ENCODE measurements around the gene CACNB3.
"Not testable (repeated sequence)": the region's sequence is repeated elsewhere in the genome, so short reads cannot be mapped to it uniquely, and the experiment has no call there.

CACNB3 gene

GRCh38 chr12:48852734-48853688 lies 34.7 kb downstream of the CACNB3 start:
- DNase-seq = peak in 56 of 58 donors; percentile 14 to 92 (median 75)

- no peak for DNase-seq
Measured at GRCh38 chr12:48854488-48854887, 36.2 kb downstream of the CACNB3 start.

- DNase-seq = not testable (repeated sequence)
Measured at GRCh38 chr12:48854932-48855331, 36.6 kb downstream of the CACNB3 start.

GRCh38 chr12:48856379-48856778 lies 38.1 kb downstream of the CACNB3 start:
- no peak for DNase-seq

GRCh38 chr12:48857278-48857994 lies 39.1 kb downstream of the CACNB3 start:
- no peak for DNase-seq

- DNase-seq = no peak
Measured at GRCh38 chr12:48858043-48858442, 39.7 kb downstream of the CACNB3 start.

GRCh38 chr12:48859607-48860006 lies 41.3 kb downstream of the CACNB3 start:
- no peak for DNase-seq

GRCh38 chr12:48860236-48860635 lies 41.9 kb downstream of the CACNB3 start:
- DNase-seq = not testable (repeated sequence)

GRCh38 chr12:48861111-48861510 lies 42.8 kb downstream of the CACNB3 start:
- no peak for DNase-seq

- DNase-seq = peak in 30 of 58 donors; percentile 5 to 63 (median 30)
Measured at GRCh38 chr12:48862760-48863159, 44.5 kb downstream of the CACNB3 start.

- peak in 17 of 58 donors; percentile 13 to 55 (median 31) for DNase-seq
Measured at GRCh38 chr12:48863291-48863690, 45.0 kb downstream of the CACNB3 start.

- peak; percentile 40 to 96 (median 89) for DNase-seq
Measured at GRCh38 chr12:48865281-48866051, 47.2 kb downstream of the CACNB3 start, which contains the start of gene RND1. Gene RND1 (minus strand): TSS chr12:48865870. CDS start chr12:48865767, 103 bp downstream.

GRCh38 chr12:48866052-48866711 lies 47.9 kb downstream of the CACNB3 start:
- DNase-seq = no peak

GRCh38 chr12:48868451-48868850 lies 50.2 kb downstream of the CACNB3 start:
- DNase-seq = no peak

GRCh38 chr12:48869191-48869590 lies 50.9 kb downstream of the CACNB3 start:
- peak in 2 of 58 donors; percentile 8 to 9 for DNase-seq

- DNase-seq = peak in 8 of 58 donors; percentile 11 to 33 (median 17)
Measured at GRCh38 chr12:48873096-48873495, 54.8 kb downstream of the CACNB3 start.

GRCh38 chr12:48873534-48873933 lies 55.2 kb downstream of the CACNB3 start:
- DNase-seq = not testable (repeated sequence)

- DNase-seq = no peak
Measured at GRCh38 chr12:48875944-48876515, 57.7 kb downstream of the CACNB3 start.
